ENCODE data around the gene GABARAPL1.

DNA sequence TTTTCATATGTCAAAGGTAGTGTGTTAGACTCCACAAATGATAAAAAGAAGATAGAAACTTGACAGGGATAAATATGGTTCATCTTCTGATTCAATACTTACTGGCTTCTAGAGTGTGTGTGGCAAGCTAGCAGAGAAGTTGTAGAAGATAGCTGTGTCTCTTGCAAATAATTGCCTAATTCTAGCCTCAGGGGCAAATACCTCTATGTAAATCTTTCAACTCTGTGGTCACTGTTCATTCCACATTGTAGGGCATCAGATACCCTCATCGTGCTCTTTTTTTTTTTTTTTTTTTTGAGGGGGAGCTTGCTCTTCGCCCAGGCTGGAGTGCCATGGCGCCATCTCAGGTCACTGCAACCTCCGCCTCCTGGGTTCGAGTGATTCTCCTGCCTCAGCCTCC is 42.5 kb upstream of the GABARAPL1 start:
- TF ChIP-seq CTCF (IDR thresholded peaks at IDR 0.05; ENCODE audit: low read length) (no peak), EZH2 (IDR thresholded peaks at IDR 0.05; ENCODE audit: borderline replicate concordance, low read length) (no peak)

Data from OCI-LY1 (cell line).